Natural killer cell (primary cell): ENCODE measurements around the gene EMC8. TPM values are rescaled to one million over a fixed set of nuclear protein-coding genes. Genes with fewer than 3 reads are reported as not detected.

Experiments
- ATAC-seq, 3 donors: fragments of 150-1000 bp in 2 of 3; fragments of 200-7000 bp in 1 of 3; cut with Tn5 transposase; 1 replicate in 1 of 3; 2 replicates in 2 of 3; pipeline ENCODE4 v1.10.0; 2021; ENCODE audit warnings: mild to moderate bottlenecking in 2 of 3, moderate library complexity in 2 of 3
- DNase-seq, 2 donors: peaks; one replicate each; pipeline versions ENCODE4 v3.0.0 to v3.0.0-alpha.2; 2013 to 2021; ENCODE audit warnings: mixed read lengths in 1 of 2
- H3K27ac ChIP-seq: one replicate; pipeline ENCODE4 v1.5.1; 2013; ENCODE audit warnings: mild to moderate bottlenecking, low read length
- H3K27me3 ChIP-seq: one replicate; pipeline ENCODE4 v1.6.1; 2013; ENCODE audit warnings: low read length; ENCODE audit not compliant: control insufficient read depth, insufficient read depth
- H3K36me3 ChIP-seq: one replicate; pipeline ENCODE4 v1.6.1; 2013; ENCODE audit warnings: low read length; ENCODE audit not compliant: control insufficient read depth, insufficient read depth
- H3K4me1 ChIP-seq: one replicate; pipeline ENCODE4 v1.6.1; 2013; ENCODE audit warnings: low read length; ENCODE audit not compliant: control insufficient read depth, insufficient read depth
- H3K4me3 ChIP-seq: one replicate; pipeline ENCODE4 v1.5.1; 2013; ENCODE audit warnings: low read length
- H3K9me3 ChIP-seq: one replicate; pipeline ENCODE4 v1.6.1; 2013; ENCODE audit warnings: low read length; ENCODE audit not compliant: control insufficient read depth, insufficient read depth
- H3K27ac Mint-ChIP-seq, 2 donors: one replicate each; pipeline ENCODE4 v1.8.0; 2022; ENCODE audit warnings: mild to moderate bottlenecking in 2 of 2, mixed read lengths in 2 of 2, moderate library complexity in 1 of 2
- H3K27me3 Mint-ChIP-seq, 2 donors: one replicate each; pipeline ENCODE4 v1.8.0; 2022; ENCODE audit warnings: low read depth in 2 of 2, mixed read lengths in 2 of 2
- H3K36me3 Mint-ChIP-seq: one replicate; pipeline ENCODE4 v1.8.0; 2022; ENCODE audit warnings: mixed read lengths
- H3K4me1 Mint-ChIP-seq, 2 donors: one replicate each; pipeline ENCODE4 v1.8.0; 2022; ENCODE audit warnings: mixed read lengths in 2 of 2
- H3K4me3 Mint-ChIP-seq: one replicate; pipeline ENCODE4 v1.8.0; 2022; ENCODE audit warnings: mild to moderate bottlenecking, moderate library complexity, mixed read lengths
- H3K9me3 Mint-ChIP-seq, 2 donors: one replicate each; pipeline ENCODE4 v1.8.0; 2022; ENCODE audit warnings: mixed read lengths in 2 of 2
- WGBS: methylation state at CpG from one replicate; pipeline ENCODE4 v1.1.7; 2013; ENCODE audit warnings: missing lambda C conversion rate; ENCODE audit not compliant: insufficient coverage; 5-methylcytosine and 5-hydroxymethylcytosine counted together
- intact Hi-C: fragments of 100-400 bp; cut with micrococcal nuclease; formaldehyde crosslinking; loops from one replicate; pipeline ENCODE4 v1.14.2; 2022
- total RNA-seq, 4 donors: library from RNA; stranded (reverse); fragments of 120-200 nt in 1 of 4; gene quantifications; one replicate each; pipeline versions ENCODE4 v1.2.3 to v1.2.4, GENCODE V29; 2013 to 2022
- TF ChIP-seq, protein P1 (sequence below): fragments of 200-600 bp; IDR thresholded peaks from one replicate; pipeline ENCODE4 v1.8.0; 2022; ENCODE audit warnings: antibody characterized with exemption

EMC8 gene
- total RNA-seq, 3 donors from 2014 or later (not counting 1 experiment from before 2014, with no cell fraction given) = 21.2 to 26.4 (median 24.1) TPM

DNA sequence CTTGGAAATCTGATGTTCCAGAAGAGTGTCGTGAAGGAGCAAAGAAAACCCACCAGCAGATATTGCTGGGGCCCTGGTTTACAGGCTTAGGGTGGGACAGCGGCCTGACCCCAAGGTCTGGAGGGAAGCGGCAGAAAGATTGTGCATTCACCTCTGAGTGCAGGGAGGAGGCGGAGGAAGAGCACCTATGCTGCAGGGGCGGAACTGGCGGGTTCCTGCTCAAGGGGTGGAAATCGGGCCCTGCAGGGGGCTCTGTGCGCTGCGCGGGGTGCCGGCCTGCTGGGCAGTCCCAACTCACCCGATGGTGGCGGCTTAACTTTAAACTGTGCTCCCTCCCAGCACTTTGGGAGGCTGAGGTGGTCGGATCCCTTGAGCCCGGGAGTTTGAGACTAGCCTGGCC is 47.7 kb upstream of the EMC8 start:
- Histone ChIP-seq H3K36me3 (no peaks in the 10 kb centered on the region), H3K27ac (no peak overlapping the region), H3K9me3 (no peaks in the 10 kb centered on the region), H3K27me3 (no peaks in the 10 kb centered on the region), H3K4me1 (peaks cover 11% of the 10 kb centered on the region), H3K4me3 (no peak overlapping the region)
- TF ChIP-seq, protein P1, sequence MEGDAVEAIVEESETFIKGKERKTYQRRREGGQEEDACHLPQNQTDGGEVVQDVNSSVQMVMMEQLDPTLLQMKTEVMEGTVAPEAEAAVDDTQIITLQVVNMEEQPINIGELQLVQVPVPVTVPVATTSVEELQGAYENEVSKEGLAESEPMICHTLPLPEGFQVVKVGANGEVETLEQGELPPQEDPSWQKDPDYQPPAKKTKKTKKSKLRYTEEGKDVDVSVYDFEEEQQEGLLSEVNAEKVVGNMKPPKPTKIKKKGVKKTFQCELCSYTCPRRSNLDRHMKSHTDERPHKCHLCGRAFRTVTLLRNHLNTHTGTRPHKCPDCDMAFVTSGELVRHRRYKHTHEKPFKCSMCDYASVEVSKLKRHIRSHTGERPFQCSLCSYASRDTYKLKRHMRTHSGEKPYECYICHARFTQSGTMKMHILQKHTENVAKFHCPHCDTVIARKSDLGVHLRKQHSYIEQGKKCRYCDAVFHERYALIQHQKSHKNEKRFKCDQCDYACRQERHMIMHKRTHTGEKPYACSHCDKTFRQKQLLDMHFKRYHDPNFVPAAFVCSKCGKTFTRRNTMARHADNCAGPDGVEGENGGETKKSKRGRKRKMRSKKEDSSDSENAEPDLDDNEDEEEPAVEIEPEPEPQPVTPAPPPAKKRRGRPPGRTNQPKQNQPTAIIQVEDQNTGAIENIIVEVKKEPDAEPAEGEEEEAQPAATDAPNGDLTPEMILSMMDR = no peak
- H3K27ac Mint-ChIP-seq = no peak overlapping the region
- H3K27me3 Mint-ChIP-seq = peaks cover 17 to 20% of the 10 kb centered on the region in 2 donors
- intact Hi-C loops = no loop called here
- ATAC-seq = no peak
- no peak for DNase-seq
- no peaks in the 10 kb centered on the region for H3K36me3 Mint-ChIP-seq
- WGBS = 81% methylated on average over 15 of the region's 15 CpGs
- H3K4me1 Mint-ChIP-seq = peaks cover 25 to 26% of the 10 kb centered on the region in 2 donors
- H3K4me3 Mint-ChIP-seq = no peak overlapping the region
- no peaks in the 10 kb centered on the region for H3K9me3 Mint-ChIP-seq

GRCh38 chr16:85846461-85846860 is 47.1 kb upstream of the EMC8 start:
- no peak overlapping the region for H3K27ac ChIP-seq
- no peak overlapping the region for H3K4me3 ChIP-seq
- TF ChIP-seq, protein P1 = no peak
- DNase-seq = no peak
- H3K27me3 ChIP-seq = no peaks in the 10 kb centered on the region
- Mint-ChIP-seq H3K9me3 (no peaks in the 10 kb centered on the region), H3K36me3 (no peaks in the 10 kb centered on the region), H3K4me3 (no peak overlapping the region), H3K27me3 (peaks cover 17 to 20% of the 10 kb centered on the region in 2 donors), H3K4me1 (peaks cover 25 to 26% of the 10 kb centered on the region in 2 donors), H3K27ac (no peak overlapping the region)
- intact Hi-C loops = no loop called here
- no peaks in the 10 kb centered on the region for H3K9me3 ChIP-seq
- no peak for ATAC-seq
- no peaks in the 10 kb centered on the region for H3K36me3 ChIP-seq
- peaks cover 11% of the 10 kb centered on the region for H3K4me1 ChIP-seq
- 90% methylated on average over 9 of the region's 9 CpGs for WGBS

DNA sequence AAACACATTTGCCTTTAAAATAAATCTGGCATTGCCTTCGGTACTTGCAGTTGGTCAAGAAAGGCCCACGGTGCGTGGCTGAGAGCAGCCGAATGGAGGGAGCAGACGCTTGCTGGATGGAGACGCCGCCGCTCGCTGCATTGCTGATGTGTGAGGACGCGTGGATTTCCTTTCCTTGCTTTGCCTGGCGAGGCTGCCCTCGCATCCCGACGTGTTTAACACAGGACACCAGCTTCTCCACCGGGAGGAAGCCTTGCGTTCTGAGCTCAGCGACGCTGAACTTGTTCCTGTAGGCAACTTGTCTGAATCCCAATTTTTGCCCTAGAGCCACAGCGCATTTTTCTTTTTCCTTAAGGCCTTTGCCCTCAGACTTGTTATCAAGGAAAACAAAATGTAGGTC is 45.9 kb upstream of the EMC8 start:
- H3K27me3 Mint-ChIP-seq = peaks cover 17% of the 10 kb centered on the region in 2 donors
- Histone ChIP-seq H3K4me3 (no peak overlapping the region), H3K36me3 (no peaks in the 10 kb centered on the region), H3K27me3 (no peaks in the 10 kb centered on the region), H3K9me3 (no peaks in the 10 kb centered on the region), H3K4me1 (peaks cover 11% of the 10 kb centered on the region), H3K27ac (no peak overlapping the region)
- H3K27ac Mint-ChIP-seq = peak overlapping the region in 1 of 2 donors; percentile 70
- 86% methylated on average over 20 of the region's 20 CpGs for WGBS
- H3K4me3 Mint-ChIP-seq = no peak overlapping the region
- peaks cover 25 to 26% of the 10 kb centered on the region in 2 donors for H3K4me1 Mint-ChIP-seq
- ATAC-seq = no peak
- no peaks in the 10 kb centered on the region for H3K9me3 Mint-ChIP-seq
- DNase-seq = no peak
- TF ChIP-seq, protein P1 = no peak
- intact Hi-C loops = no loop called here
- H3K36me3 Mint-ChIP-seq = no peaks in the 10 kb centered on the region

GRCh38 chr16:85844786-85845185 is 45.4 kb upstream of the EMC8 start:
- TF ChIP-seq, protein P1 = no peak
- Histone ChIP-seq H3K9me3 (no peaks in the 10 kb centered on the region), H3K27ac (no peak overlapping the region), H3K4me3 (no peak overlapping the region), H3K27me3 (no peaks in the 10 kb centered on the region), H3K36me3 (no peaks in the 10 kb centered on the region), H3K4me1 (peaks cover 14% of the 10 kb centered on the region)
- 17% methylated on average over 15 of the region's 15 CpGs for WGBS
- no peaks in the 10 kb centered on the region for H3K9me3 Mint-ChIP-seq
- H3K4me1 Mint-ChIP-seq = peaks cover 25 to 26% of the 10 kb centered on the region in 2 donors
- no peaks in the 10 kb centered on the region for H3K36me3 Mint-ChIP-seq
- H3K27me3 Mint-ChIP-seq = peaks cover 17 to 20% of the 10 kb centered on the region in 2 donors
- peak overlapping the region in 1 of 2 donors; percentile 70 for H3K27ac Mint-ChIP-seq
- H3K4me3 Mint-ChIP-seq = peak overlapping the region; percentile 29
- ATAC-seq (peak; percentile 73 to 92 (median 82)), DNase-seq (no peak)
- intact Hi-C loops = no loop called here
